A673 (cell line): ENCODE measurements around the gene ABCG1. TPM values are rescaled to one million over a fixed set of nuclear protein-coding genes. Genes with fewer than 3 reads are reported as not detected.

ENCODE experiments used
- BruUV-seq: library from RNA; stranded (reverse); fragments of 400-500 nt; replicated peaks from 2 replicates; lab custom pipeline; 2021; lab: Mats Ljungman, UMichigan
- CTCF ChIA-PET: fragments of 300-600 bp; sonication (Branson Sonifier 250); formaldehyde crosslinking; loops from one replicate; lab custom pipeline; 2022; ENCODE audit warnings: antibody characterized with exemption; lab: Charles Lee
- POLR2A ChIA-PET: fragments of 300-600 bp; sonication (Branson Sonifier 250); formaldehyde crosslinking; loops from one replicate; lab custom pipeline; 2022; ENCODE audit warnings: antibody characterized with exemption; ENCODE audit not compliant: low non-redundant PET; lab: Charles Lee
- DNase-seq: peaks from one replicate; pipeline ENCODE4 v3.0.0-alpha.2; 2015; ENCODE audit warnings: low spot score
- H3K27ac ChIP-seq: fragments of 200-600 bp; sonication (generic); 2 replicates; pipeline ENCODE4 v1.5.1; 2016; ENCODE audit warnings: mixed run types, low read depth, mild to moderate bottlenecking, mixed read lengths, antibody characterized with exemption, low read length; ENCODE audit not compliant: poor library complexity, severe bottlenecking
- H3K27me3 ChIP-seq: fragments of 200-600 bp; sonication (generic); replicated peaks from 2 replicates; pipeline ENCODE4 v1.6.1; 2017; ENCODE audit warnings: mixed run types, low read depth, mild to moderate bottlenecking, mixed read lengths, antibody characterized with exemption, low read length; ENCODE audit not compliant: insufficient read depth, poor library complexity
- H3K36me3 ChIP-seq: fragments of 200-600 bp; sonication (generic); 2 replicates; pipeline ENCODE4 v1.6.1; 2016; ENCODE audit warnings: mixed run types, mild to moderate bottlenecking, mixed read lengths, antibody characterized with exemption, low read length; ENCODE audit not compliant: insufficient read depth, poor library complexity, severe bottlenecking
- H3K4me1 ChIP-seq: fragments of 200-600 bp; sonication (generic); 2 replicates; pipeline ENCODE4 v1.6.1; 2017; ENCODE audit warnings: mixed run types, mild to moderate bottlenecking, mixed read lengths, antibody characterized with exemption, low read length; ENCODE audit not compliant: insufficient read depth, poor library complexity, severe bottlenecking
- H3K4me3 ChIP-seq: fragments of 200-600 bp; sonication (generic); 2 replicates; pipeline ENCODE4 v1.5.1; 2016; ENCODE audit warnings: low read depth, mixed run types, mild to moderate bottlenecking, mixed read lengths, low read length; ENCODE audit not compliant: poor library complexity, severe bottlenecking
- H3K9me3 ChIP-seq: fragments of 200-600 bp; sonication (generic); 2 replicates; pipeline ENCODE4 v1.6.1; 2016; ENCODE audit warnings: mixed run types, low read depth, mild to moderate bottlenecking, mixed read lengths, antibody characterized with exemption, low read length; ENCODE audit not compliant: poor library complexity, severe bottlenecking
- CTCF ChIP-seq: fragments of 300-800, 200-600 bp; sonication (generic); conservative IDR thresholded peaks from 2 replicates; pipeline ENCODE4 v1.5.1; 2017; ENCODE audit warnings: low read depth, mild to moderate bottlenecking, antibody characterized with exemption, low read length, moderate library complexity, mixed read lengths
- EZH2 ChIP-seq: fragments of 200-600 bp; sonication (generic); IDR thresholded peaks from 2 replicates; pipeline ENCODE4 v1.6.1; 2017; ENCODE audit warnings: borderline replicate concordance, low read depth, mild to moderate bottlenecking, mixed read lengths, antibody characterized with exemption, low read length; ENCODE audit not compliant: poor library complexity, severe bottlenecking
- intact Hi-C: fragments of 100-400 bp; cut with micrococcal nuclease; formaldehyde crosslinking; loops from one replicate; pipeline ENCODE4 v1.10.0; 2022; ENCODE audit not compliant: unreplicated experiment
- total RNA-seq: library from RNA; stranded (reverse); gene quantifications from 2 replicates; pipeline ENCODE4 v1.2.3, GENCODE V29; 2021

ABCG1 gene
- total RNA-seq, 1 experiment from 2014 or later, result 3.4 TPM

- Histone ChIP-seq H3K36me3 (no peaks in the 10 kb centered on the region), H3K4me1 (no peaks in the 10 kb centered on the region), H3K27ac (no peak overlapping the region), H3K4me3 (no peak overlapping the region), H3K27me3 (no peaks in the 10 kb centered on the region), H3K9me3 (no peaks in the 10 kb centered on the region)
- DNase-seq, result no peak
- intact Hi-C loops, result loop anchor here (5.0 kb wide), 1 partner anchor 232 kb away; no protein-coding TSS in a partner anchor
- TF ChIP-seq EZH2, result no peak
- no peak for TF ChIP-seq CTCF
- ChIA-PET CTCF (no interaction called here), POLR2A (no interaction called here)
- BruUV-seq, result no TSS peak
Measured at GRCh38 chr21:42305707-42306147, 86.8 kb downstream of the ABCG1 start.

- ChIA-PET POLR2A (no interaction called here), CTCF (no interaction called here)
- DNase-seq, result no peak
- no peaks in the 10 kb centered on the region for H3K27me3 ChIP-seq
- no peaks in the 10 kb centered on the region for H3K36me3 ChIP-seq
- TF ChIP-seq EZH2, result no peak
- no peak for TF ChIP-seq CTCF
- H3K4me1 ChIP-seq, result no peaks in the 10 kb centered on the region
- H3K4me3 ChIP-seq, result no peak overlapping the region
- H3K9me3 ChIP-seq, result no peaks in the 10 kb centered on the region
- no TSS peak for BruUV-seq
- intact Hi-C loops, result loop anchor here (5.0 kb wide), 1 partner anchor 231 kb away; no protein-coding TSS in a partner anchor
- no peak overlapping the region for H3K27ac ChIP-seq
Measured at GRCh38 chr21:42306366-42307035, 87.6 kb downstream of the ABCG1 start.

DNA sequence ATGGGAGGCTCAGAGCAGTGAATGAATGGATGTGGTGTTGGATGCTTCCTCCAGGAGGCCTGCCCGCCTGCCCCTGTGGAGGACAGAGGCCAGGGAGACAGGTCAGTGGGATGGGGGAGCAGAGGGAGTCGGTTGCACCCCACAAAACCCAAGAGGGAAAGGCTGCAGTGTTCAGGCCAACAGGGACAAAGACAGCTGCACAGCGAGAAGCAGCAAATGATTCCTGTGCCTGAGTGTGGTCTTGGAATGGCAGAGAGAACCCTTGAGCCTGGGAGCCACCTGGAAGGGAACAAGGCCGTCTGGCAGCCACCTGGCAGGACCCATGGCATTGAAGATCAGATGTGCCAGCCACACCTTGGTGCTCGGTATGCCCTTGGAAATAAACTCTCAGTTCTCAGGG, 88.2 kb downstream of the ABCG1 start:
- POLR2A ChIA-PET, result no interaction called here

More for the DNA sequence above, 88.2 kb downstream of the ABCG1 start:
- H3K27ac ChIP-seq, result no peak overlapping the region
- no peaks in the 10 kb centered on the region for H3K9me3 ChIP-seq
- no peak overlapping the region for H3K4me3 ChIP-seq
- no peaks in the 10 kb centered on the region for H3K4me1 ChIP-seq
- TF ChIP-seq EZH2 (no peak), CTCF (no peak)
- no peaks in the 10 kb centered on the region for H3K36me3 ChIP-seq
- no peaks in the 10 kb centered on the region for H3K27me3 ChIP-seq
- DNase-seq, result no peak
- CTCF ChIA-PET, result no interaction called here
- no TSS peak for BruUV-seq
- intact Hi-C loops, result loop anchor here (5.0 kb wide), 1 partner anchor 230 kb away; no protein-coding TSS in a partner anchor
